Fibroblast of lung (primary cell): ENCODE results near the gene TARS2. TPM values are rescaled to one million over a fixed set of nuclear protein-coding genes. Genes with fewer than 3 reads are reported as not detected.

Experiments used
- DNase-seq, 2 donors: peaks; one replicate each; pipeline versions ENCODE4 v3.0.0 to v3.0.0-alpha.2; 2010; ENCODE audit warnings: low read depth in 2 of 2
- H2AFZ ChIP-seq: 2 replicates; pipeline ENCODE4 v1.5.1; 2012; ENCODE audit warnings: low read length, control low read depth, inconsistent platforms
- H3K27ac ChIP-seq: 2 replicates; pipeline ENCODE4 v1.5.1; 2011; ENCODE audit warnings: low read length, control low read depth; ENCODE audit not compliant: insufficient read depth
- H3K27me3 ChIP-seq: 2 replicates; pipeline ENCODE4 v1.5.1; 2011; ENCODE audit warnings: mild to moderate bottlenecking, low read length; ENCODE audit not compliant: control insufficient read depth, insufficient read depth
- H3K36me3 ChIP-seq: 2 replicates; pipeline ENCODE4 v1.5.1; 2011; ENCODE audit warnings: low read length; ENCODE audit not compliant: control insufficient read depth, insufficient read depth
- H3K4me1 ChIP-seq: 2 replicates; pipeline ENCODE4 v1.5.1; 2011; ENCODE audit warnings: low read length; ENCODE audit not compliant: control insufficient read depth, insufficient read depth; ENCODE audit errors: extremely low read depth
- H3K4me2 ChIP-seq: 2 replicates; pipeline ENCODE4 v1.5.1; 2011; ENCODE audit warnings: low read length, control low read depth; ENCODE audit not compliant: insufficient read depth; ENCODE audit errors: extremely low read depth
- H3K4me3 ChIP-seq, 4 experiments: fragments of 200-600 bp in 1 of 4; sonication (generic) in 1 of 4; replicated peaks in 1 of 4; 2 replicates each; pipeline ENCODE4 v1.5.1; 2011 to 2016; ENCODE audit warnings: low read length in 4 of 4, low read depth in 3 of 4, mild to moderate bottlenecking in 3 of 4, control low read depth in 2 of 4, inconsistent platforms in 1 of 4, mixed read lengths in 1 of 4; ENCODE audit not compliant: insufficient read depth in 1 of 4; ENCODE audit errors: control extremely low read depth in 1 of 4
- H3K79me2 ChIP-seq: 2 replicates; pipeline ENCODE4 v1.5.1; 2012; ENCODE audit warnings: mild to moderate bottlenecking, low read length, inconsistent platforms; ENCODE audit not compliant: control insufficient read depth, insufficient read depth
- H3K9ac ChIP-seq: 2 replicates; pipeline ENCODE4 v1.5.1; 2011; ENCODE audit warnings: mild to moderate bottlenecking, low read length, control low read depth; ENCODE audit not compliant: insufficient read depth
- H3K9me3 ChIP-seq: 2 replicates; pipeline ENCODE4 v1.5.1; 2012; ENCODE audit warnings: low read depth, low read length; ENCODE audit not compliant: control insufficient read depth, insufficient read depth
- H4K20me1 ChIP-seq: 2 replicates; pipeline ENCODE4 v1.5.1; 2011; ENCODE audit warnings: low read length; ENCODE audit not compliant: control insufficient read depth, insufficient read depth; ENCODE audit errors: extremely low read depth
- CTCF ChIP-seq, 2 donors: IDR thresholded peaks in 1 of 2; conservative IDR thresholded peaks in 1 of 2; 1 replicate in 1 of 2; 2 replicates in 1 of 2; pipeline ENCODE4 v1.5.1; 2011 to 2012; ENCODE audit warnings: low read length in 2 of 2, control low read depth in 1 of 2, inconsistent platforms in 1 of 2, low read depth in 1 of 2, mild to moderate bottlenecking in 1 of 2
- EZH2 ChIP-seq: IDR thresholded peaks from 2 replicates; pipeline ENCODE4 v1.5.1; 2012; ENCODE audit warnings: low read length, control low read depth, mild to moderate bottlenecking; ENCODE audit errors: missing control alignments
- polyA plus RNA-seq, 2 donors: library from polyadenylated mRNA; depleted of rRNA in 1 of 2; stranded (reverse) in 1 of 2; unstranded in 1 of 2; fragments of >200 nt; gene quantifications; 2 replicates each; pipeline ENCODE4 v1.2.1, GENCODE V29; 2011 to 2012; ENCODE audit warnings: missing spikeins in 1 of 2
- total RNA-seq: library from RNA; depleted of rRNA; stranded (reverse); fragments of >200 nt; gene quantifications from 2 replicates; pipeline ENCODE4 v1.2.1, GENCODE V29; 2014

The TARS2 gene
- total and polyA plus RNA-seq, 2 donors (not counting 1 experiment from before 2014, with no cell fraction given): 7.4 to 17.3 TPM

DNA sequence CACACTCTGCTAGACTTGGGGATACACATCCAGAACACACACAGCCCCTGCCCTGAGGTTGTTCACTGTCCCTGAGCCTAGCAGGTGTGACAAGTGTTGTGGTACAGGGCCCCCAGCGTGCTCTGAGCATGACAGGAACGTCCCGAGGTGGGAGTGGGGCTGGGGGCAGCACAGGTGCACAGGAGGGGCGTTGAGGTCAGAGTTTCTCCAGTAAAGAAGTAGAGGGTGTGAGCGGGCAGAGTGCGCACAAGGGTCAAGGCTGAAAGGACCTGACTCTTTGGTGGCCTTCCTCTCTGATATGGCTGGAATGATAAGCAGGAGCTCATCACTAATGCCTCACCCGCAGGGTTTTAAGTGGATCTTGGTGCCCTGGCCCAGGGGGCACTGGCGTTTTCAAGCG lies 27.0 kb downstream of the TARS2 start:
- Histone ChIP-seq H3K9ac (no peak overlapping the region), H3K4me3 (no peak overlapping the region), H3K79me2 (peaks cover 7% of the 10 kb centered on the region), H2AFZ (no peak overlapping the region), H3K36me3 (peaks cover 23% of the 10 kb centered on the region), H3K4me1 (peaks cover 19% of the 10 kb centered on the region), H3K4me2 (no peak overlapping the region), H3K27ac (no peak overlapping the region), H3K9me3 (no peaks in the 10 kb centered on the region), H4K20me1 (no peaks in the 10 kb centered on the region), H3K27me3 (no peaks in the 10 kb centered on the region)
- no peak for DNase-seq
- TF ChIP-seq EZH2 (no peak), CTCF (conservative IDR thresholded peaks at IDR 0.05 in 1 of 2, IDR thresholded peaks at IDR 0.05 in 1 of 2; ENCODE audit: low read depth in 1 of 2, low read length in 2 of 2) (no peak)

GRCh38 chr1:150514913-150515327 lies 27.7 kb downstream of the TARS2 start:
- peaks cover 19% of the 10 kb centered on the region for H3K36me3 ChIP-seq
- peak overlapping the region; percentile 98 for H3K4me2 ChIP-seq
- H3K27me3 ChIP-seq: no peaks in the 10 kb centered on the region
- H3K9me3 ChIP-seq: no peaks in the 10 kb centered on the region
- H2AFZ ChIP-seq: peak overlapping the region; percentile 84
- H3K79me2 ChIP-seq: peaks cover under 1% of the 10 kb centered on the region
- peaks cover 17% of the 10 kb centered on the region for H3K4me1 ChIP-seq
- H3K4me3 ChIP-seq: peak overlapping the region; percentile 52 to 73 (median 62)
- DNase-seq: no peak
- H3K27ac ChIP-seq: peak overlapping the region; percentile 60
- TF ChIP-seq CTCF (conservative IDR thresholded peaks at IDR 0.05 in 1 of 2, IDR thresholded peaks at IDR 0.05 in 1 of 2; ENCODE audit: low read depth in 1 of 2, low read length in 2 of 2): no peak
- no peak for TF ChIP-seq EZH2
- H4K20me1 ChIP-seq: no peaks in the 10 kb centered on the region
- peak overlapping the region; percentile 17 for H3K9ac ChIP-seq

DNA sequence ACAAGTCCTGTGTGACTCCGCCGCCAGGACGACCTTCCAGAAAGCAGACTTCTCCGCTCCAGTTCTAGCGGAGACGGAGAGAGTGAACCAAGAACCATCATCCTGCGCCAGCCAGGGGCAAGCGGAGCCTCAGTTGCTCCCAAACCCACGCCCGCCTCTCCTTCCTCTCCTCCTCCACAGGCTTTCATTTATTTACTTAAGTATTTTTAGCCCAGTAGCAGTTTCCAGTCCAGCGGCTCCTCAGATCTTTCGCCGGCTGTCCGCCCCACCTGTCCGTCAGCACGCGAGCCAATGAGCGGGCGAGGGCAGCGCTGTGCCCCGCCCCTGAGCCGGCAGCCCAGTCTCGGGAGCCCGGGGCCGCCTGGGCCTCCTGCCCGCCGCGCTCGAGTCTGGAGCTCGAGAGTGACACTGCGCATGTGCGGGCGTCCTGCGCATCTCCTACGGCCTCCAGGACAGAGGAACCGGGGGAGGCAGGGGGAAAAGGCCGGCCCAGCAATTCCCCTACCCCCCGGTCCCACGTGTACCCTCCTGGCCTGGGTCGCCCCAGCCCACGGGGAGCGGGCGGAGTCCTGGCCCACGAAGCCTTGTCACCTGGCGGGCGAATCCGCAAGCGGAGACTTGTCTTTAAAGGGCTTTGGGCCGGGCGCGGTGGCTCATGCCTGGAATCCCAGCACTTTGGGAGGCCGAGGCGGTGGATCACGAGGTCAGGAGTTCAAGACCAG lies 28.3 kb downstream of the TARS2 start, which contains the start of gene FALEC:
Gene FALEC (plus strand): TSS at position 425 of the 722 bp plus-strand sequence.
- peak within 1 kb of the TSS; percentile 60 for H3K27ac ChIP-seq
- peak within 1 kb of the TSS; percentile 53 to 73 (median 62) for H3K4me3 ChIP-seq
- no peaks in the 10 kb centered on the region for H3K9me3 ChIP-seq
- H2AFZ ChIP-seq: peak within 1 kb of the TSS; percentile 84
- TF ChIP-seq EZH2: no peak
- no peak for TF ChIP-seq CTCF (conservative IDR thresholded peaks at IDR 0.05 in 1 of 2, IDR thresholded peaks at IDR 0.05 in 1 of 2; ENCODE audit: low read depth in 1 of 2, low read length in 2 of 2)
- H3K9ac ChIP-seq: peak within 1 kb of the TSS; percentile 72
- no peaks in the 10 kb centered on the region for H4K20me1 ChIP-seq
- peak; percentile 94 to 95 for DNase-seq
- no peaks in the 10 kb centered on the region for H3K79me2 ChIP-seq
- peak within 1 kb of the TSS; percentile 98 for H3K4me2 ChIP-seq
- no peaks in the 10 kb centered on the region for H3K27me3 ChIP-seq
- peaks cover 15% of the 10 kb centered on the region for H3K36me3 ChIP-seq
- H3K4me1 ChIP-seq: peaks cover 17% of the 10 kb centered on the region
